GM20431 (cell line): Measurements from ENCODE around the gene ADI1.

Experiments
- in situ Hi-C: fragments of 300-500 bp; cut with MseI, MboI; formaldehyde crosslinking; loops from one replicate; pipeline ENCODE4 v1.15.0; 2020; ENCODE audit warnings: low sequenced_read_pairs; ENCODE audit not compliant: unreplicated experiment

Gene ADI1

GRCh38 chr2:3519255-3520205 lies at the start of gene ADI1:
TSS of gene ADI1 (minus strand) at chr2:3519531. CDS start at chr2:3519487, 44 bp downstream.
- in situ Hi-C loops, result no loop called here

GRCh38 chr2:3566806-3567205 lies 47.5 kb upstream of the ADI1 start:
- in situ Hi-C loops, result no loop called here

- in situ Hi-C loops, result no loop called here
These were observed 45.8 kb upstream of the ADI1 start for GRCh38 chr2:3565117-3565516.

GRCh38 chr2:3563521-3563976 lies 44.2 kb upstream of the ADI1 start:
- in situ Hi-C loops, result no loop called here

- in situ Hi-C loops, result no loop called here
These were observed 39.1 kb upstream of the ADI1 start, which contains the start of gene RNASEH1 for GRCh38 chr2:3558205-3559014. TSS of gene RNASEH1 (minus strand) at chr2:3558333. CDS start at chr2:3558260, 73 bp downstream.

GRCh38 chr2:3557639-3558204 lies 38.4 kb upstream of the ADI1 start:
- in situ Hi-C loops, result no loop called here

GRCh38 chr2:3553946-3554345 lies 34.6 kb upstream of the ADI1 start:
- in situ Hi-C loops, result no loop called here

- in situ Hi-C loops, result no loop called here
These were observed 28.6 kb upstream of the ADI1 start for GRCh38 chr2:3547915-3548314.

- in situ Hi-C loops, result no loop called here
These were observed 26.6 kb upstream of the ADI1 start for GRCh38 chr2:3545788-3546478.

GRCh38 chr2:3543023-3543683 lies 23.8 kb upstream of the ADI1 start:
- in situ Hi-C loops, result no loop called here

GRCh38 chr2:3542107-3542506 lies 22.8 kb upstream of the ADI1 start:
- in situ Hi-C loops, result no loop called here

- in situ Hi-C loops, result no loop called here
These were observed 20.5 kb upstream of the ADI1 start for GRCh38 chr2:3539836-3540235.

GRCh38 chr2:3536682-3537632 lies 17.6 kb upstream of the ADI1 start:
- in situ Hi-C loops, result no loop called here

- in situ Hi-C loops, result no loop called here
These were observed 16.7 kb upstream of the ADI1 start for GRCh38 chr2:3535794-3536681.

- in situ Hi-C loops, result no loop called here
These were observed 16.1 kb upstream of the ADI1 start for GRCh38 chr2:3535467-3535793.

- in situ Hi-C loops, result no loop called here
These were observed 15.0 kb upstream of the ADI1 start for GRCh38 chr2:3534251-3534814.

- in situ Hi-C loops, result no loop called here
These were observed 14.5 kb upstream of the ADI1 start for GRCh38 chr2:3533836-3534235.
